H1 (cell line): ENCODE data around the gene RBBP8. TPM values are rescaled to one million over a fixed set of nuclear protein-coding genes. Genes with fewer than 3 reads are reported as not detected.

Experiments
- CTCF ChIA-PET: fragments of 300-600 bp; sonication (Branson Sonifier 250); formaldehyde crosslinking; loops from one replicate; lab custom pipeline; 2021; ENCODE audit not compliant: partially characterized antibody; lab: Charles Lee
- POLR2A ChIA-PET: fragments of 300-600 bp; sonication (Branson Sonifier 250); formaldehyde crosslinking; loops from one replicate; lab custom pipeline; 2021; ENCODE audit warnings: inconsistent platforms; ENCODE audit not compliant: partially characterized antibody; lab: Charles Lee
- DNase-seq, 2 experiments: peaks; one replicate each; pipeline versions ENCODE4 v3.0.0 to v3.0.0-alpha.2; 2010 to 2022; ENCODE audit warnings: low spot score in 2 of 2, low read depth in 1 of 2, mixed read lengths in 1 of 2
- FAIRE-seq: peaks from 2 replicates; lab custom pipeline; 2011; peaks lifted over from hg19 to GRCh38; lab: Jason Lieb, UNC
- H2AFZ ChIP-seq: 2 replicates; pipeline ENCODE4 v1.8.1; 2012; ENCODE audit warnings: low read length, inconsistent platforms
- H2AK5ac ChIP-seq: 2 replicates; pipeline ENCODE4 v1.6.1; 2013; ENCODE audit warnings: low read depth, low read length
- H2BK120ac ChIP-seq: replicated peaks from 2 replicates; pipeline ENCODE3; 2013; ENCODE audit warnings: low read depth, low read length, inconsistent platforms
- H2BK12ac ChIP-seq: 2 replicates; pipeline ENCODE4 v1.6.1; 2013; ENCODE audit warnings: low read depth, low read length
- H2BK15ac ChIP-seq: 2 replicates; pipeline ENCODE4 v1.6.1; 2013; ENCODE audit warnings: low read length
- H2BK20ac ChIP-seq: 2 replicates; pipeline ENCODE4 v1.6.1; 2013; ENCODE audit warnings: low read length
- H2BK5ac ChIP-seq: 2 replicates; pipeline ENCODE4 v1.6.1; 2013; ENCODE audit warnings: low read depth, low read length
- H3K14ac ChIP-seq: 2 replicates; pipeline ENCODE4 v1.6.1; 2013; ENCODE audit warnings: inconsistent platforms; ENCODE audit not compliant: insufficient read length
- H3K18ac ChIP-seq: 2 replicates; pipeline ENCODE4 v1.6.1; 2013; ENCODE audit warnings: low read length; ENCODE audit errors: extremely low read depth
- H3K23ac ChIP-seq: 2 replicates; pipeline ENCODE4 v1.6.1; 2013; ENCODE audit warnings: inconsistent platforms; ENCODE audit not compliant: insufficient read length
- H3K23me2 ChIP-seq: 2 replicates; pipeline ENCODE4 v1.6.1; 2013; ENCODE audit warnings: low read depth, low read length
- H3K27ac ChIP-seq: 2 replicates; pipeline ENCODE4 v1.6.1; 2011; ENCODE audit warnings: low read depth, low read length, inconsistent platforms
- H3K27me3 ChIP-seq, 4 experiments: replicated peaks in 1 of 4; 1 replicate in 1 of 4; 2 replicates in 3 of 4; pipeline versions ENCODE4 v1.6.1 to v1.8.1; 2011 to 2013; ENCODE audit warnings: low read length in 3 of 4, mild to moderate bottlenecking in 3 of 4, inconsistent platforms in 2 of 4, mixed read lengths in 2 of 4, moderate library complexity in 1 of 4; ENCODE audit not compliant: control insufficient read depth in 3 of 4, insufficient read depth in 3 of 4; ENCODE audit errors: extremely low read depth in 1 of 4
- H3K36me3 ChIP-seq, 4 experiments: 2 replicates each; pipeline versions ENCODE4 v1.6.1 to v1.8.1; 2011 to 2013; ENCODE audit warnings: mild to moderate bottlenecking in 4 of 4, low read length in 3 of 4, moderate library complexity in 2 of 4, control low read depth in 1 of 4, inconsistent platforms in 1 of 4; ENCODE audit not compliant: insufficient read depth in 4 of 4, control insufficient read depth in 2 of 4
- H3K4ac ChIP-seq: replicated peaks from 2 replicates; pipeline ENCODE3; 2013; ENCODE audit warnings: low read length, low read depth, mixed read lengths, inconsistent platforms; ENCODE audit not compliant: insufficient read length
- H3K4me1 ChIP-seq, 4 experiments: replicated peaks in 1 of 4; 1 replicate in 1 of 4; 2 replicates in 3 of 4; pipeline versions ENCODE4 v1.6.1 to v1.8.1; 2011 to 2013; ENCODE audit warnings: low read length in 3 of 4, inconsistent platforms in 2 of 4, mixed read lengths in 1 of 4; ENCODE audit not compliant: insufficient read depth in 4 of 4, control insufficient read depth in 3 of 4
- H3K4me2 ChIP-seq, 2 experiments: 2 replicates each; pipeline versions ENCODE4 v1.6.1 to v1.8.1; 2011 to 2013; ENCODE audit warnings: low read depth in 2 of 2, low read length in 2 of 2, control low read depth in 1 of 2, inconsistent platforms in 1 of 2, mild to moderate bottlenecking in 1 of 2; ENCODE audit not compliant: insufficient read depth in 1 of 2
- H3K4me3 ChIP-seq, 4 experiments: fragments of 200-600, 300-600 bp in 1 of 4; sonication (generic), shearing (Covaris generic), sonication (Bioruptor Twin) in 1 of 4; 2 replicates each; pipeline versions ENCODE4 v1.5.1 to v1.8.1; 2011 to 2016; ENCODE audit warnings: low read length in 4 of 4, low read depth in 3 of 4, control low read depth in 2 of 4, inconsistent platforms in 2 of 4, mild to moderate bottlenecking in 2 of 4, mixed read lengths in 1 of 4, moderate library complexity in 1 of 4; ENCODE audit not compliant: insufficient read depth in 2 of 4; ENCODE audit errors: extremely low read depth in 1 of 4
- H3K56ac ChIP-seq: replicated peaks from 2 replicates; pipeline ENCODE3; 2013; ENCODE audit warnings: low read depth, mild to moderate bottlenecking, mixed read lengths, low read length, inconsistent platforms; ENCODE audit not compliant: insufficient read length
- H3K79me1 ChIP-seq: 2 replicates; pipeline ENCODE4 v1.6.1; 2013; ENCODE audit warnings: low read depth, low read length, control low read depth
- H3K79me2 ChIP-seq, 2 experiments: 2 replicates each; pipeline versions ENCODE4 v1.6.1 to v1.8.1; 2012 to 2013; ENCODE audit warnings: low read length in 2 of 2, mild to moderate bottlenecking in 2 of 2, inconsistent platforms in 1 of 2; ENCODE audit not compliant: insufficient read depth in 2 of 2, control insufficient read depth in 1 of 2
- H3K9ac ChIP-seq, 4 experiments: replicated peaks in 1 of 4; 1 replicate in 1 of 4; 2 replicates in 3 of 4; pipeline versions ENCODE4 v1.6.1 to v1.8.1; 2011 to 2013; ENCODE audit warnings: low read depth in 3 of 4, low read length in 3 of 4, control low read depth in 2 of 4, mild to moderate bottlenecking in 2 of 4, moderate library complexity in 2 of 4, inconsistent platforms in 1 of 4; ENCODE audit errors: extremely low read depth in 1 of 4
- H3K9me3 ChIP-seq, 2 experiments: 2 replicates each; pipeline versions ENCODE4 v1.6.1 to v1.8.1; 2012 to 2013; ENCODE audit warnings: mild to moderate bottlenecking in 2 of 2, moderate library complexity in 2 of 2, control low read depth in 1 of 2, inconsistent platforms in 1 of 2, low read depth in 1 of 2, low read length in 1 of 2, mixed read lengths in 1 of 2; ENCODE audit not compliant: insufficient read depth in 2 of 2
- H4K20me1 ChIP-seq, 2 experiments: replicated peaks in 1 of 2; 2 replicates each; pipeline versions ENCODE3 to v1.8.1; 2011 to 2013; ENCODE audit warnings: inconsistent platforms in 2 of 2, low read length in 2 of 2, mild to moderate bottlenecking in 1 of 2; ENCODE audit not compliant: insufficient read depth in 2 of 2, control insufficient read depth in 1 of 2
- H4K5ac ChIP-seq: 2 replicates; pipeline ENCODE4 v1.6.1; 2013; ENCODE audit warnings: low read length, low read depth, mixed read lengths, inconsistent platforms; ENCODE audit not compliant: insufficient read length
- H4K8ac ChIP-seq: 2 replicates; pipeline ENCODE4 v1.8.0; 2013; ENCODE audit warnings: mild to moderate bottlenecking, moderate library complexity, low read length, inconsistent platforms; ENCODE audit not compliant: insufficient read depth; ENCODE audit errors: extremely low read depth
- H4K91ac ChIP-seq: replicated peaks from 2 replicates; pipeline ENCODE3; 2013; ENCODE audit warnings: low read length, mixed read lengths, inconsistent platforms; ENCODE audit not compliant: insufficient read length
- CEBPB ChIP-seq: IDR thresholded peaks from 2 replicates; pipeline ENCODE4 v1.6.1; 2012; ENCODE audit warnings: low read depth, low read length
- EGR1 ChIP-seq: IDR thresholded peaks from 2 replicates; pipeline ENCODE4 v1.6.1; 2011; ENCODE audit warnings: low read depth, low read length, borderline replicate concordance
- SUZ12 ChIP-seq: fragments of 200-600 bp; sonication (generic); IDR thresholded peaks from 2 replicates; pipeline ENCODE4 v1.6.1; 2012; ENCODE audit warnings: mild to moderate bottlenecking, inconsistent platforms, low read length, moderate library complexity, mixed read lengths
- WGBS, 2 experiments: shearing (Covaris generic) in 1 of 2; methylation state at CpG; one replicate each; pipeline versions ENCODE4 v1.1.6 to v1.1.7; 2013 to 2015; ENCODE audit warnings: low lambda C conversion rate in 2 of 2, mixed read lengths in 2 of 2, inconsistent platforms in 1 of 2, low coverage in 1 of 2, missing lambda C conversion rate in 1 of 2; ENCODE audit not compliant: insufficient replicate concordance in 2 of 2, insufficient coverage in 1 of 2, insufficient read length in 1 of 2; ENCODE audit errors: extremely low coverage in 1 of 2, missing lambda C conversion rate in 1 of 2; 5-methylcytosine and 5-hydroxymethylcytosine counted together
- polyA plus RNA-seq, 7 experiments: library from polyadenylated mRNA; depleted of rRNA in 3 of 7; stranded (reverse) in 5 of 7; unstranded in 2 of 7; fragments of >200 nt in 5 of 7; fragments of 200-250 nt in 2 of 7; gene quantifications; 1 replicate in 5 of 7; 2 replicates in 1 of 7; 4 replicates in 1 of 7; pipeline versions ENCODE4 v1.2.1 to v1.2.3, GENCODE V29; 2011 to 2013; ENCODE audit warnings: missing spikeins in 2 of 7, mixed read lengths in 2 of 7
- total RNA-seq: library from RNA; stranded (reverse); fragmentation: NEBNext Ultra II Directional; extraction: Animal tissue kit (Norgen Biotek cat#: 25700); gene quantifications from 2 replicates; pipeline ENCODE4 v1.2.1, GENCODE V29; 2021

Gene RBBP8
- total and polyA plus RNA-seq, 2 of the 8 experiments (the other 6 are each of a cell fraction or from before 2014, with no cell fraction given) = 16.1 to 65.8 TPM

- FAIRE-seq = no peak
These were observed 66.5 kb downstream of the RBBP8 start for GRCh38 chr18:22999647-23000046.

More at GRCh38 chr18:22999647-23000046, 66.5 kb downstream of the RBBP8 start:
- H3K79me1 ChIP-seq = no peaks in the 10 kb centered on the region
- H3K23me2 ChIP-seq = no peaks in the 10 kb centered on the region
- WGBS, 2 experiments = 91% methylated on average over 2 of the region's 2 CpGs; no CpG with 5 or more reads in 1 of the 2 experiments
- TF ChIP-seq CEBPB (peak; percentile 90), SUZ12 (no peak), EGR1 (no peak)
- no peak overlapping the region for H3K56ac ChIP-seq
- no peak overlapping the region for H3K27ac ChIP-seq
- no peak overlapping the region for H3K4ac ChIP-seq
- H3K18ac ChIP-seq = no peak overlapping the region
- H2BK15ac ChIP-seq = no peak overlapping the region
- H2BK20ac ChIP-seq = no peak overlapping the region
- H4K5ac ChIP-seq = no peak overlapping the region
- no peak overlapping the region for H2AFZ ChIP-seq
- no peak overlapping the region for H4K91ac ChIP-seq
- peaks cover 0 to 57% (median 16%) of the 10 kb centered on the region in 4 experiments; a peak in 6 of 8 replicates for H3K36me3 ChIP-seq
- no peaks in the 10 kb centered on the region for H3K79me2 ChIP-seq
- no peak overlapping the region for H3K4me3 ChIP-seq
- no peak overlapping the region for H3K4me2 ChIP-seq
- ChIA-PET POLR2A (no interaction called here), CTCF (no interaction called here)
- no peak overlapping the region for H4K8ac ChIP-seq
- H2AK5ac ChIP-seq = no peak overlapping the region
- no peak overlapping the region for H2BK120ac ChIP-seq
- H3K4me1 ChIP-seq = no peaks in the 10 kb centered on the region
- H2BK12ac ChIP-seq = no peak overlapping the region
- H2BK5ac ChIP-seq = no peak overlapping the region
- H3K27me3 ChIP-seq = no peaks in the 10 kb centered on the region
- no peaks in the 10 kb centered on the region for H3K9me3 ChIP-seq
- DNase-seq = no peak
- no peak overlapping the region for H3K23ac ChIP-seq
- no peaks in the 10 kb centered on the region for H4K20me1 ChIP-seq
- no peak overlapping the region for H3K14ac ChIP-seq
- no peak overlapping the region for H3K9ac ChIP-seq
